Measurements from ENCODE around the gene MCU. TPM values are rescaled to one million over a fixed set of nuclear protein-coding genes. Genes with fewer than 3 reads are reported as not detected.

MCU gene
- polyA plus RNA-seq, 1 donor (not counting 4 experiments of a cell fraction or from before 2014, with no cell fraction given): 103 TPM

DNA sequence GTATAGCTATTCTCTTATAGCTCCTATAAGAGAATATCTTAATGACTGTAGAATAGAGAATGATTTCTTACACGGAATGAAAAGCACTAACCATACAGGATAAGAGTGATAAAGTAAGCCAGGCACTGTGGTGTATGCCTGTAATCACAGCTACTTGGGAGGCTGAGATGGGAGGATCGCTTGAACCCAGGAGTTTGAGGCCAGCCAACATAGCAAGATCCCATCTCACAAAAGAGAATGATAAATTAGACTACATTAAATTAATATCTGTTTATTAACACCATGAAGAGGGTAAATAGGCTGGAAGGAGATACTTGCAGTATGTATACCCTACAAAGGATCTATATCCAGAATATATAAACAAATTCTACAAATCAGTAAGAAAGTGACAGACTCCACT is 189.3 kb downstream of the MCU start:
- Histone ChIP-seq H3K4me3 (ENCODE audit: control insufficient read depth in 2 of 3, extremely low read depth in 1 of 3, insufficient read depth in 2 of 3, low read depth in 1 of 3, low read length in 3 of 3) (no peak overlapping the region), H3K4me2 (ENCODE audit: control insufficient read depth, extremely low read depth, insufficient read depth, low read depth, low read length) (no peak overlapping the region), H2AFZ (ENCODE audit: control insufficient read depth, low read length) (no peak overlapping the region), H3K9ac (ENCODE audit: control insufficient read depth, extremely low read depth, insufficient read depth, low read length) (no peak overlapping the region), H3K9me1 (ENCODE audit: control insufficient read depth, extremely low read depth, insufficient read depth, low read length) (no peaks in the 10 kb centered on the region), H3K9me3 (ENCODE audit: control insufficient read depth, low read depth, low read length) (no peaks in the 10 kb centered on the region), H4K20me1 (ENCODE audit: control insufficient read depth, extremely low read depth, insufficient read depth, low read length) (no peaks in the 10 kb centered on the region), H3K27me3 (ENCODE audit: control insufficient read depth, extremely low read depth, insufficient read depth, low read length) (no peaks in the 10 kb centered on the region), H3K27ac (ENCODE audit: control insufficient read depth, insufficient read depth, low read length) (no peak overlapping the region), H3K4me1 (ENCODE audit: control insufficient read depth, extremely low read depth, insufficient read depth, low read length) (peaks cover 11% of the 10 kb centered on the region), H3K79me2 (ENCODE audit: control insufficient read depth, insufficient read depth, low read length) (no peaks in the 10 kb centered on the region), H3K36me3 (ENCODE audit: control insufficient read depth in 2 of 2, extremely low read depth in 1 of 2, insufficient read depth in 2 of 2, low read length in 2 of 2) (peaks cover 2 to 9% of the 10 kb centered on the region in 2 experiments)
- DNase-seq (ENCODE audit: low read depth, low spot score): no peak
- TF ChIP-seq, protein P1, sequence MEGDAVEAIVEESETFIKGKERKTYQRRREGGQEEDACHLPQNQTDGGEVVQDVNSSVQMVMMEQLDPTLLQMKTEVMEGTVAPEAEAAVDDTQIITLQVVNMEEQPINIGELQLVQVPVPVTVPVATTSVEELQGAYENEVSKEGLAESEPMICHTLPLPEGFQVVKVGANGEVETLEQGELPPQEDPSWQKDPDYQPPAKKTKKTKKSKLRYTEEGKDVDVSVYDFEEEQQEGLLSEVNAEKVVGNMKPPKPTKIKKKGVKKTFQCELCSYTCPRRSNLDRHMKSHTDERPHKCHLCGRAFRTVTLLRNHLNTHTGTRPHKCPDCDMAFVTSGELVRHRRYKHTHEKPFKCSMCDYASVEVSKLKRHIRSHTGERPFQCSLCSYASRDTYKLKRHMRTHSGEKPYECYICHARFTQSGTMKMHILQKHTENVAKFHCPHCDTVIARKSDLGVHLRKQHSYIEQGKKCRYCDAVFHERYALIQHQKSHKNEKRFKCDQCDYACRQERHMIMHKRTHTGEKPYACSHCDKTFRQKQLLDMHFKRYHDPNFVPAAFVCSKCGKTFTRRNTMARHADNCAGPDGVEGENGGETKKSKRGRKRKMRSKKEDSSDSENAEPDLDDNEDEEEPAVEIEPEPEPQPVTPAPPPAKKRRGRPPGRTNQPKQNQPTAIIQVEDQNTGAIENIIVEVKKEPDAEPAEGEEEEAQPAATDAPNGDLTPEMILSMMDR (optimal IDR thresholded peaks at IDR 0.05 in 1 of 3, IDR thresholded peaks at IDR 0.05 in 1 of 3, conservative IDR thresholded peaks at IDR 0.05 in 1 of 3; ENCODE audit: extremely low read depth in 1 of 3, insufficient read depth in 2 of 3, low read length in 3 of 3): no peak
- no peak for TF ChIP-seq EZH2 (IDR thresholded peaks at IDR 0.05; ENCODE audit: low read length)
- dilution Hi-C loops (cut with MboI; ENCODE audit: extremely low pct_ligation_motif_present, low sequenced_read_pairs): no loop called here
- FAIRE-seq: no peak

DNA sequence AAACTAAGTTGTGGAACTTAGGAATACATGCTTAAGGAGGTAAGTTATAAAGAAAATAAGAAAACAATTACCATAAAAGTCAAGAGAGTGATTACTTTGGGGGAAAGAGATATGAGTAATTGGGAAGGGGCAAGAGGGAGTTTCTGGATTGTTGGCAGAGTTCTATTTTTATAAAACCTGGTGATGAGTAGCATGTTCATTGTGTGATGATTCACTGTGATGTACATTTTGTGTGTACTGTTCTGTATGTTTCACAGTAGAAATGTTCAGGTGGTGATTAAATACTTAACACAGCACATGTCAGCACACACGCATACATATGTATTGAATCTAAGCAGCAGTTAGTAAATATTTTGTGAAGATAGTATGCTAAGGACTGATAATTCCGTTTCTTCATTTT is 191.9 kb downstream of the MCU start:
- Histone ChIP-seq H3K4me1 (ENCODE audit: control insufficient read depth, extremely low read depth, insufficient read depth, low read length) (peaks cover 26% of the 10 kb centered on the region), H3K9me1 (ENCODE audit: control insufficient read depth, extremely low read depth, insufficient read depth, low read length) (no peaks in the 10 kb centered on the region), H3K9ac (ENCODE audit: control insufficient read depth, extremely low read depth, insufficient read depth, low read length) (no peak overlapping the region), H4K20me1 (ENCODE audit: control insufficient read depth, extremely low read depth, insufficient read depth, low read length) (no peaks in the 10 kb centered on the region), H3K4me3 (ENCODE audit: control insufficient read depth in 2 of 3, extremely low read depth in 1 of 3, insufficient read depth in 2 of 3, low read depth in 1 of 3, low read length in 3 of 3) (no peak overlapping the region), H2AFZ (ENCODE audit: control insufficient read depth, low read length) (no peak overlapping the region), H3K36me3 (ENCODE audit: control insufficient read depth in 2 of 2, extremely low read depth in 1 of 2, insufficient read depth in 2 of 2, low read length in 2 of 2) (peaks cover 4 to 9% of the 10 kb centered on the region in 2 experiments), H3K27ac (ENCODE audit: control insufficient read depth, insufficient read depth, low read length) (peak overlapping the region; percentile 19), H3K27me3 (ENCODE audit: control insufficient read depth, extremely low read depth, insufficient read depth, low read length) (no peaks in the 10 kb centered on the region), H3K79me2 (ENCODE audit: control insufficient read depth, insufficient read depth, low read length) (no peaks in the 10 kb centered on the region), H3K9me3 (ENCODE audit: control insufficient read depth, low read depth, low read length) (no peaks in the 10 kb centered on the region), H3K4me2 (ENCODE audit: control insufficient read depth, extremely low read depth, insufficient read depth, low read depth, low read length) (no peak overlapping the region)
- FAIRE-seq (no peak), DNase-seq (ENCODE audit: low read depth, low spot score) (no peak)
- dilution Hi-C loops (cut with MboI; ENCODE audit: extremely low pct_ligation_motif_present, low sequenced_read_pairs): no loop called here
- TF ChIP-seq EZH2 (IDR thresholded peaks at IDR 0.05; ENCODE audit: low read length): no peak
- TF ChIP-seq, protein P1 (optimal IDR thresholded peaks at IDR 0.05 in 1 of 3, IDR thresholded peaks at IDR 0.05 in 1 of 3, conservative IDR thresholded peaks at IDR 0.05 in 1 of 3; ENCODE audit: extremely low read depth in 1 of 3, insufficient read depth in 2 of 3, low read length in 3 of 3): no peak

Data from keratinocyte (primary cell).